H9 (cell line): Measurements from ENCODE around the gene HS6ST3. TPM values are rescaled to one million over a fixed set of nuclear protein-coding genes. Genes with fewer than 3 reads are reported as not detected.
A peak's percentile ranks its signal among the peaks of the same experiment; 100 is the strongest.

Source experiments
- DNase-seq: peaks from one replicate; pipeline ENCODE4 v3.0.0-alpha.2; 2017
- H2AFZ ChIP-seq: one replicate; pipeline ENCODE4 v1.6.1; 2013; ENCODE audit warnings: mild to moderate bottlenecking, low read length, control low read depth, moderate library complexity
- H2AK5ac ChIP-seq: 2 replicates; pipeline ENCODE4 v1.6.1; 2013; ENCODE audit warnings: low read length, control low read depth, mixed read lengths; ENCODE audit not compliant: insufficient read length
- H2BK120ac ChIP-seq: one replicate; pipeline ENCODE4 v1.6.1; 2013; ENCODE audit warnings: low read depth, mild to moderate bottlenecking, low read length, control low read depth, inconsistent platforms; ENCODE audit not compliant: poor library complexity, severe bottlenecking
- H2BK12ac ChIP-seq: 2 replicates; pipeline ENCODE4 v1.6.1; 2013; ENCODE audit warnings: low read length, control low read depth, mixed read lengths, low read depth; ENCODE audit not compliant: insufficient read length
- H2BK15ac ChIP-seq: 2 replicates; pipeline ENCODE4 v1.6.1; 2013; ENCODE audit warnings: low read depth, low read length, control low read depth
- H2BK20ac ChIP-seq: one replicate; pipeline ENCODE4 v1.6.1; 2013; ENCODE audit warnings: low read depth, mild to moderate bottlenecking, low read length, control low read depth, inconsistent platforms; ENCODE audit not compliant: poor library complexity, severe bottlenecking
- H2BK5ac ChIP-seq: 2 replicates; pipeline ENCODE4 v1.6.1; 2013; ENCODE audit warnings: low read length, control low read depth, mixed read lengths; ENCODE audit not compliant: insufficient read length
- H3K14ac ChIP-seq: 2 replicates; pipeline ENCODE4 v1.6.1; 2013; ENCODE audit warnings: low read length, control low read depth; ENCODE audit not compliant: insufficient read depth
- H3K18ac ChIP-seq: 2 replicates; pipeline ENCODE4 v1.6.1; 2013; ENCODE audit warnings: low read depth, mild to moderate bottlenecking, mixed read lengths, low read length, control low read depth; ENCODE audit not compliant: insufficient read length
- H3K23ac ChIP-seq: 2 replicates; pipeline ENCODE4 v1.6.1; 2013; ENCODE audit warnings: low read length, control low read depth, mixed read lengths, low read depth; ENCODE audit not compliant: insufficient read length
- H3K23me2 ChIP-seq: 2 replicates; pipeline ENCODE4 v1.6.1; 2013; ENCODE audit warnings: low read depth, mild to moderate bottlenecking, mixed read lengths, low read length, control low read depth; ENCODE audit not compliant: insufficient read length, poor library complexity, severe bottlenecking
- H3K27ac ChIP-seq: 2 replicates; pipeline ENCODE4 v1.5.1; 2013; ENCODE audit warnings: low read length, control low read depth, mixed read lengths, low read depth; ENCODE audit not compliant: insufficient read length
- H3K27me3 ChIP-seq: 2 replicates; pipeline ENCODE4 v1.6.1; 2013; ENCODE audit warnings: low read length, control low read depth, inconsistent platforms; ENCODE audit not compliant: insufficient read depth
- H3K4ac ChIP-seq: 2 replicates; pipeline ENCODE4 v1.6.1; 2013; ENCODE audit warnings: low read depth, mild to moderate bottlenecking, control low read depth, inconsistent platforms, low read length, moderate library complexity
- H3K4me1 ChIP-seq: 2 replicates; pipeline ENCODE4 v1.6.1; 2013; ENCODE audit warnings: low read length, control low read depth, inconsistent platforms; ENCODE audit not compliant: insufficient read depth
- H3K4me2 ChIP-seq: 2 replicates; pipeline ENCODE4 v1.6.1; 2013; ENCODE audit warnings: low read length, control low read depth, mixed read lengths; ENCODE audit not compliant: insufficient read length, insufficient read depth
- H3K56ac ChIP-seq: 2 replicates; pipeline ENCODE4 v1.6.1; 2013; ENCODE audit warnings: low read depth, mild to moderate bottlenecking, mixed read lengths, low read length, control low read depth; ENCODE audit not compliant: insufficient read length
- H3K79me1 ChIP-seq: 2 replicates; pipeline ENCODE4 v1.6.1; 2013; ENCODE audit warnings: low read depth, mild to moderate bottlenecking, moderate library complexity, low read length, control low read depth, inconsistent platforms; ENCODE audit not compliant: insufficient read depth, poor library complexity, severe bottlenecking
- H3K79me2 ChIP-seq: 2 replicates; pipeline ENCODE4 v1.6.1; 2013; ENCODE audit warnings: low read length, control low read depth, inconsistent platforms; ENCODE audit not compliant: insufficient read depth
- H3K9ac ChIP-seq: 2 replicates; pipeline ENCODE4 v1.6.1; 2013; ENCODE audit warnings: low read length, control low read depth, mixed read lengths; ENCODE audit not compliant: insufficient read length; ENCODE audit errors: extremely low read depth
- H3K9me3 ChIP-seq: one replicate; pipeline ENCODE4 v1.6.1; 2013; ENCODE audit warnings: low read depth, low read length, inconsistent platforms; ENCODE audit not compliant: control insufficient read depth
- H3T11ph ChIP-seq: one replicate; pipeline ENCODE4 v1.6.1; 2013; ENCODE audit warnings: mild to moderate bottlenecking, low read length, control low read depth, inconsistent platforms
- H4K20me1 ChIP-seq: one replicate; pipeline ENCODE4 v1.6.1; 2013; ENCODE audit not compliant: control insufficient read depth, insufficient read length, insufficient read depth
- H4K5ac ChIP-seq: 2 replicates; pipeline ENCODE4 v1.6.1; 2013; ENCODE audit warnings: low read depth, mild to moderate bottlenecking, mixed read lengths, low read length, control low read depth; ENCODE audit not compliant: insufficient read length
- H4K8ac ChIP-seq: replicated peaks from 2 replicates; pipeline ENCODE4 v1.6.1; 2013; ENCODE audit warnings: low read length, control low read depth, mixed read lengths, low read depth; ENCODE audit not compliant: insufficient read length
- H4K91ac ChIP-seq: 2 replicates; pipeline ENCODE4 v1.6.1; 2013; ENCODE audit warnings: low read depth, mild to moderate bottlenecking, moderate library complexity, mixed read lengths, low read length, control low read depth; ENCODE audit not compliant: insufficient read length
- H3K27ac Mint-ChIP-seq, 3 experiments: 2 replicates in 2 of 3; 3 replicates in 1 of 3; pipeline ENCODE4 v1.8.0; 2020 to 2021; ENCODE audit warnings: mixed read lengths in 3 of 3, mild to moderate bottlenecking in 1 of 3, moderate library complexity in 1 of 3
- H3K27me3 Mint-ChIP-seq: 2 replicates; pipeline ENCODE4 v1.8.0; 2021; ENCODE audit warnings: low read depth, mild to moderate bottlenecking, moderate library complexity, mixed read lengths
- H3K36me3 Mint-ChIP-seq, 3 experiments: 2 replicates in 2 of 3; 3 replicates in 1 of 3; pipeline ENCODE4 v1.8.0; 2020 to 2021; ENCODE audit warnings: low read depth in 3 of 3, mixed read lengths in 3 of 3; ENCODE audit not compliant: insufficient read depth in 1 of 3
- H3K4me1 Mint-ChIP-seq, 2 experiments: 2 replicates each; pipeline ENCODE4 v1.8.0; 2020; ENCODE audit warnings: mixed read lengths in 2 of 2
- H3K4me3 Mint-ChIP-seq, 2 experiments: 2 replicates in 1 of 2; 3 replicates in 1 of 2; pipeline ENCODE4 v1.8.0; 2020 to 2021; ENCODE audit warnings: mild to moderate bottlenecking in 2 of 2, mixed read lengths in 2 of 2, moderate library complexity in 1 of 2
- H3K9me3 Mint-ChIP-seq, 2 experiments: 2 replicates in 1 of 2; 3 replicates in 1 of 2; pipeline ENCODE4 v1.8.0; 2020; ENCODE audit warnings: mild to moderate bottlenecking in 2 of 2, mixed read lengths in 2 of 2, moderate library complexity in 1 of 2
- WGBS: extraction: QIAGEN DNeasy Blood & Tissue Kit; methylation state at CpG from one replicate; pipeline ENCODE4 v1.1.7; 2013; ENCODE audit warnings: missing lambda C conversion rate, low lambda C conversion rate, mixed read lengths; ENCODE audit not compliant: insufficient read length; ENCODE audit errors: extremely low coverage; 5-methylcytosine and 5-hydroxymethylcytosine counted together
- total RNA-seq: library from RNA; stranded (reverse); gene quantifications from 2 replicates; pipeline ENCODE4 v1.2.1, GENCODE V29; 2021
- TF ChIP-seq, protein P1 (sequence below): fragments of 200-600 bp; sonication (generic); conservative IDR thresholded peaks from 3 replicates; pipeline ENCODE4 v1.8.0; 2021; ENCODE audit warnings: antibody characterized with exemption, mild to moderate bottlenecking

Gene HS6ST3
- total RNA-seq, 1 experiment from 2014 or later: 0.44 TPM

DNA sequence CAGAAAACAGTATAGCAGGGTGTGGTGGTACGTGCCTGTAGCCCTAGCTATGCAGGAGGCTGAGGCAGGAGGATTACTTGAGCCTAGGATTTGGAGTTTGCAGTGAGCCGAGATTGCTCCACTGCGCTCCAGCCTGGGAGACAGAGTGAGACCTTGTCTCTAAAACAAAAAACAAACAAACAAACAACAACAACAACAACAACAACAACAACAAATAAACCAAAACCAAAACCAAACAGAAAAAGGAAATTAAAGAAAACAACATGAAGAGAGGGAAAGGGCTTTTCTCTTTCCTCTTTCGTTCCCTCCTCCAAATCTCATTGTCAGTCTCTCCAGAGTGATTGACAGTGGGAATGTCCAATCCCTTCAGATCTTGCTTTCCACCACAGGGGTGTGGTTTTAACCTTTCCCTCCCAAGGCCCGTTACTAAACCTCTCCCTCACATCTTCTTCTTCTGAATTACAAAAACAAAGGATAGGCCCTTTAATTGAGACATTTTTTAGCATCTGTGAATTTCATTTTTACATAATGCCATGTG is 341.2 kb downstream of the HS6ST3 start:
- no peak overlapping the region for H2BK20ac ChIP-seq
- no peaks in the 10 kb centered on the region for H3K79me1 ChIP-seq
- H4K8ac ChIP-seq: no peak overlapping the region
- TF ChIP-seq, protein P1, sequence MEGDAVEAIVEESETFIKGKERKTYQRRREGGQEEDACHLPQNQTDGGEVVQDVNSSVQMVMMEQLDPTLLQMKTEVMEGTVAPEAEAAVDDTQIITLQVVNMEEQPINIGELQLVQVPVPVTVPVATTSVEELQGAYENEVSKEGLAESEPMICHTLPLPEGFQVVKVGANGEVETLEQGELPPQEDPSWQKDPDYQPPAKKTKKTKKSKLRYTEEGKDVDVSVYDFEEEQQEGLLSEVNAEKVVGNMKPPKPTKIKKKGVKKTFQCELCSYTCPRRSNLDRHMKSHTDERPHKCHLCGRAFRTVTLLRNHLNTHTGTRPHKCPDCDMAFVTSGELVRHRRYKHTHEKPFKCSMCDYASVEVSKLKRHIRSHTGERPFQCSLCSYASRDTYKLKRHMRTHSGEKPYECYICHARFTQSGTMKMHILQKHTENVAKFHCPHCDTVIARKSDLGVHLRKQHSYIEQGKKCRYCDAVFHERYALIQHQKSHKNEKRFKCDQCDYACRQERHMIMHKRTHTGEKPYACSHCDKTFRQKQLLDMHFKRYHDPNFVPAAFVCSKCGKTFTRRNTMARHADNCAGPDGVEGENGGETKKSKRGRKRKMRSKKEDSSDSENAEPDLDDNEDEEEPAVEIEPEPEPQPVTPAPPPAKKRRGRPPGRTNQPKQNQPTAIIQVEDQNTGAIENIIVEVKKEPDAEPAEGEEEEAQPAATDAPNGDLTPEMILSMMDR: no peak
- no peaks in the 10 kb centered on the region for H3K79me2 ChIP-seq
- H3T11ph ChIP-seq: no peak overlapping the region
- no peak overlapping the region for H3K14ac ChIP-seq
- Mint-ChIP-seq H3K27ac (0 out of 7 replicates have a peak overlapping the region, but pooled peaks of 1 of the 3 experiments have one; percentile 11), H3K4me1 (no peaks in the 10 kb centered on the region), H3K9me3 (no peaks in the 10 kb centered on the region), H3K36me3 (no peaks in the 10 kb centered on the region), H3K27me3 (no peaks in the 10 kb centered on the region), H3K4me3 (no peak overlapping the region)
- no peak overlapping the region for H2AK5ac ChIP-seq
- H3K56ac ChIP-seq: no peak overlapping the region
- H3K27ac ChIP-seq: no peak overlapping the region
- no peak overlapping the region for H4K5ac ChIP-seq
- H2BK120ac ChIP-seq: no peak overlapping the region
- H3K9ac ChIP-seq: no peak overlapping the region
- no peak overlapping the region for H3K4ac ChIP-seq
- H3K18ac ChIP-seq: no peak overlapping the region
- H3K23me2 ChIP-seq: no peaks in the 10 kb centered on the region
- no peaks in the 10 kb centered on the region for H3K4me1 ChIP-seq
- H4K91ac ChIP-seq: no peak overlapping the region
- no peak overlapping the region for H2BK15ac ChIP-seq
- DNase-seq: no peak
- WGBS: no CpG with 5 or more reads among the region's 5 CpGs
- H3K27me3 ChIP-seq: no peaks in the 10 kb centered on the region
- no peak overlapping the region for H3K23ac ChIP-seq
- no peak overlapping the region for H2BK5ac ChIP-seq
- no peak overlapping the region for H3K4me2 ChIP-seq
- H2BK12ac ChIP-seq: no peak overlapping the region
- no peaks in the 10 kb centered on the region for H4K20me1 ChIP-seq
- H2AFZ ChIP-seq: no peak overlapping the region
- H3K9me3 ChIP-seq: no peaks in the 10 kb centered on the region
